GM18951 (cell line): ENCODE measurements around the gene KLHDC8A.

ENCODE experiments used
- POLR2A ChIP-seq: IDR thresholded peaks from 4 replicates; pipeline ENCODE4 v1.6.1; 2011; ENCODE audit warnings: mild to moderate bottlenecking; ENCODE audit not compliant: insufficient read length, insufficient read depth; ENCODE audit errors: extremely low read depth
- in situ Hi-C: fragments of 300-500 bp; cut with MboI; formaldehyde crosslinking; loops from one replicate; pipeline ENCODE4 v1.12.0; 2022; ENCODE audit warnings: low sequenced_read_pairs, mixed read lengths, inconsistent platforms; ENCODE audit not compliant: unreplicated experiment

The KLHDC8A gene

GRCh38 chr1:205329719-205330118 is 27.0 kb downstream of the KLHDC8A start:
- TF ChIP-seq POLR2A: no peak
- in situ Hi-C loops: no loop called here

- in situ Hi-C loops: no loop called here
- TF ChIP-seq POLR2A: no peak
Observed at GRCh38 chr1:205328476-205328875, 28.2 kb downstream of the KLHDC8A start.

GRCh38 chr1:205326812-205327466 is 29.8 kb downstream of the KLHDC8A start:
- in situ Hi-C loops: no loop called here
- TF ChIP-seq POLR2A: no peak

GRCh38 chr1:205325334-205325884 is 31.3 kb downstream of the KLHDC8A start:
- no peak for TF ChIP-seq POLR2A
- in situ Hi-C loops: no loop called here

- TF ChIP-seq POLR2A: no peak
Observed at GRCh38 chr1:205324781-205325180, 31.9 kb downstream of the KLHDC8A start.

GRCh38 chr1:205323794-205324193 is 32.9 kb downstream of the KLHDC8A start:
- TF ChIP-seq POLR2A: no peak
- in situ Hi-C loops: loop anchor here (5.0 kb wide), 1 partner anchor 41 kb away; no protein-coding TSS in a partner anchor

More at GRCh38 chr1:205324781-205325180, 31.9 kb downstream of the KLHDC8A start:
- in situ Hi-C loops: loop anchor here (5.0 kb wide), 1 partner anchor 42 kb away; no protein-coding TSS in a partner anchor

GRCh38 chr1:205321959-205322283 is 34.8 kb downstream of the KLHDC8A start:
- in situ Hi-C loops: loop anchor here (5.0 kb wide), 1 partner anchor 40 kb away; no protein-coding TSS in a partner anchor
- TF ChIP-seq POLR2A: no peak

- in situ Hi-C loops: loop anchor here (5.0 kb wide), 1 partner anchor 39 kb away; no protein-coding TSS in a partner anchor
- no peak for TF ChIP-seq POLR2A
Observed at GRCh38 chr1:205321162-205321958, 35.4 kb downstream of the KLHDC8A start, which contains the start of gene NUAK2. NUAK2 (minus strand) TSS chr1:205321745; CDS start chr1:205321628, 117 bp downstream.

- no peak for TF ChIP-seq POLR2A
- in situ Hi-C loops: loop anchor here (5.0 kb wide), 1 partner anchor 37 kb away; no protein-coding TSS in a partner anchor
Observed at GRCh38 chr1:205319081-205320018, 37.4 kb downstream of the KLHDC8A start.

GRCh38 chr1:205318231-205318991 is 38.3 kb downstream of the KLHDC8A start:
- in situ Hi-C loops: no loop called here
- TF ChIP-seq POLR2A: no peak

- no peak for TF ChIP-seq POLR2A
- in situ Hi-C loops: no loop called here
Observed at GRCh38 chr1:205317311-205317917, 39.3 kb downstream of the KLHDC8A start.

GRCh38 chr1:205316161-205316566 is 40.6 kb downstream of the KLHDC8A start:
- in situ Hi-C loops: no loop called here
- no peak for TF ChIP-seq POLR2A
